ENCODE measurements around the gene TMEM132A.

DNA sequence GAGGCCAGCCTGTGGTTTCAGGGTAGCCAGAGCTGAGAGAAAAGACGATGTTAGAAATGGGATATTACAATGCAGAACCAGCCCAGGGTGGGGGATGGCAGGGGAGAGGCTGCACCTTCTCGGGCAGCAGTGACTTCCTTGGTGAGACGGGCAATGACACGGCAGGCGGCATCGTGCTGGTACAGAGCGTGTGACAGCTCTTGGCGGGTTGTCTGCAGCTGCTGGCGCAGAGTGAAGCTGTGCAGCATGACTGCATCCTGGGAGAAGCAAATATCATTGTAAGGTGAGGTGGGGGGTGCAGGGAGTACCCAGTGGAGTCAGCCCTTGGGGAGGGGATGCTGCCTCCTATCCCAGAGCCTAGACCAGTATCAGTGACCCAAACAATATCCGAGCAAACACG is 21.6 kb upstream of the TMEM132A start:
- TF ChIP-seq, protein P1, sequence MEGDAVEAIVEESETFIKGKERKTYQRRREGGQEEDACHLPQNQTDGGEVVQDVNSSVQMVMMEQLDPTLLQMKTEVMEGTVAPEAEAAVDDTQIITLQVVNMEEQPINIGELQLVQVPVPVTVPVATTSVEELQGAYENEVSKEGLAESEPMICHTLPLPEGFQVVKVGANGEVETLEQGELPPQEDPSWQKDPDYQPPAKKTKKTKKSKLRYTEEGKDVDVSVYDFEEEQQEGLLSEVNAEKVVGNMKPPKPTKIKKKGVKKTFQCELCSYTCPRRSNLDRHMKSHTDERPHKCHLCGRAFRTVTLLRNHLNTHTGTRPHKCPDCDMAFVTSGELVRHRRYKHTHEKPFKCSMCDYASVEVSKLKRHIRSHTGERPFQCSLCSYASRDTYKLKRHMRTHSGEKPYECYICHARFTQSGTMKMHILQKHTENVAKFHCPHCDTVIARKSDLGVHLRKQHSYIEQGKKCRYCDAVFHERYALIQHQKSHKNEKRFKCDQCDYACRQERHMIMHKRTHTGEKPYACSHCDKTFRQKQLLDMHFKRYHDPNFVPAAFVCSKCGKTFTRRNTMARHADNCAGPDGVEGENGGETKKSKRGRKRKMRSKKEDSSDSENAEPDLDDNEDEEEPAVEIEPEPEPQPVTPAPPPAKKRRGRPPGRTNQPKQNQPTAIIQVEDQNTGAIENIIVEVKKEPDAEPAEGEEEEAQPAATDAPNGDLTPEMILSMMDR (conservative IDR thresholded peaks at IDR 0.05; ENCODE audit: low read depth, low read length): no peak
- TF ChIP-seq EZH2phosphoT487 (IDR thresholded peaks at IDR 0.05; ENCODE audit: borderline replicate concordance, low read length): no peak
- no peak for TF ChIP-seq EZH2 (IDR thresholded peaks at IDR 0.05; ENCODE audit: low read length, unreplicated experiment)

Data from PC-3 (cell line).